Stimulated activated CD8-positive, alpha-beta memory T cell treated with anti-CD3 and anti-CD28 coated beads, Interleukin-15, amount 100 ng/mL, for 1 hour (primary cell): ENCODE data around the gene LY9.
"Not testable (repeated sequence)": the region's sequence is repeated elsewhere in the genome, so short reads cannot be mapped to it uniquely, and the experiment has no call there.

Source experiments
- DNase-seq: peaks from one replicate; pipeline ENCODE4 v3.0.0-alpha.2; 2020; ENCODE audit warnings: low read depth

Gene LY9

GRCh38 chr1:160774886-160775719 lies 20.9 kb upstream of the LY9 start:
- no peak for DNase-seq

DNA sequence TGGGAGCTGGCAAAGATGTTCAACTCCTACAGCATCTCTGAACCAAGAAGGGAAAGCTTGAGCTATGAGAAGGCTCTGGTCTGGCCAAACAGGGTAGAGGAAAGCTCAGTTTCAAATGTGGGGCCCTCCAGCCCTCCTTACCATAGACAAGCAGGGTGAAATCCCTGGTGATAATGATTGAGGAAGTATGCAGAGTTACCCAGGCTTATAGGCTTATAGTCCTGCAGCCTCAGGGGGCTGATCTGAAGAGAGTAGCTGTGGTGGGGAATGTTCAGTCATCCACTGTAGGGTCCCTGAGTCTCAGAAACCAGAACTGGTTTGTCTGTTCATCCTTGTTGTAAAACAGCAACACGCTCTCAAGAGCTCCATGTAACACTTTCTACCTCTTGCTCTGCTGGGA lies 19.8 kb upstream of the LY9 start:
- DNase-seq: no peak

- DNase-seq: no peak
These were observed 18.4 kb upstream of the LY9 start for GRCh38 chr1:160777486-160778089.

- DNase-seq: no peak
These were observed 17.0 kb upstream of the LY9 start for GRCh38 chr1:160778976-160779375.

GRCh38 chr1:160779626-160780397 lies 16.2 kb upstream of the LY9 start:
- DNase-seq: no peak

- DNase-seq: no peak
These were observed 15.6 kb upstream of the LY9 start for GRCh38 chr1:160780398-160780755.

GRCh38 chr1:160781186-160781766 lies 14.7 kb upstream of the LY9 start:
- no peak for DNase-seq

GRCh38 chr1:160781914-160782689 lies 13.9 kb upstream of the LY9 start:
- DNase-seq: no peak

- not testable (repeated sequence) for DNase-seq
These were observed 12.8 kb upstream of the LY9 start for GRCh38 chr1:160782988-160783765.

GRCh38 chr1:160789051-160789701 lies 6.8 kb upstream of the LY9 start:
- no peak for DNase-seq

DNA sequence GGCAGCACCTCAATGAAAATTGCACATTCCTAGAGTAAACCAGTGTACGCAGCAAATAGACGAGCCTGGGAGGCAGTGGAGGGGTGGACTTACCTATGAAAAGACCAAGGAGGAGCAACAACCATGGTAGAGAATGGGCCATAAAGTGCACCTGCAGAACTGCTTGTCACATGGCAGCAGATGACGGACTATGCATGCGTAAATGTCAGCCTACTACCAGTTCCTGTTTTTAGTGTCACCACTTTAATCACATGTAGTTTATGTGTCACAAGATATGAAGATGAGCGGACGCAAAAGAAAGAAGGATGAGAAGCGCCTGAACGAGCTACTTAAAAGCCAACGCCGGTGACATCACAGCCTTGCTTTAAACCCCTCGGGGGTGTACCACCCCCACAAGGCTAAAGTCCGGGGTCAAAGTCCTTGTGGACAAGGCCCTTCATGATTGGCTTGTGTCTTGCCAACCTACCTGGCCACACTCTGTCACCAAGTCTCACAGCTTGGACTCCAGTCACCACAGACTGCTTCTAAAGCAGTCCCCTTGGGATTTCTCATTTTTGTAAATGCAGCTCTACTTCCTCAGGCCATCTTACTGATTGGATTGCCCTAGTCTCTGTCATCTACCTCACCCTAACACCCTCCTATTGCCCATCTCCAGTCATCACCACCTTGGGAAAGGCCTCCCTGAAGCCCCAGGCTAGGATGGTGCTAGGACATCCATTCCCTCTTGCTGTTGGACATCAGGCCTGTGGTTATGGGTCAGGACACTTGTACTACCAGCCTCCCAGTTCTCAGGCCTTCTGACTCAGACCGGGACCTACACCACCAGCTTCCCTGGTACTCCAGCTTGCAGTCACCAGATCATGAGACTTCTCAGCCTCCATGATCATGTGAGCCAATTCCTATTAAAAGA lies 6.0 kb upstream of the LY9 start:
- DNase-seq: no peak

GRCh38 chr1:160794376-160794775 lies 1.6 kb upstream of the LY9 start:
- DNase-seq: no peak

- DNase-seq: no peak
These were observed 1.3 kb downstream of the LY9 start for GRCh38 chr1:160797271-160797709.

- DNase-seq: peak; percentile 30
These were observed 1.9 kb downstream of the LY9 start for GRCh38 chr1:160797861-160798273.

GRCh38 chr1:160798439-160798838 lies 2.5 kb downstream of the LY9 start:
- DNase-seq: no peak

DNA sequence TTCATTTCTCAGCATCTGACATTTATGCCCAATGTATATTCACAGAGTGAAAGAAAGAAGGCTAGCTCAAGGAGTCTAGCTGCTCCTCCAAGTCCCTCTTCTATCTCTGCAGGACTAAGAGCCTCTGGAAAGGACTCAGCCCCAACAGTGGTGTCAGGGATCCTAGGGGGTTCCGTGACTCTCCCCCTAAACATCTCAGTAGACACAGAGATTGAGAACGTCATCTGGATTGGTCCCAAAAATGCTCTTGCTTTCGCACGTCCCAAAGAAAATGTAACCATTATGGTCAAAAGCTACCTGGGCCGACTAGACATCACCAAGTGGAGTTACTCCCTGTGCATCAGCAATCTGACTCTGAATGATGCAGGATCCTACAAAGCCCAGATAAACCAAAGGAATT lies 3.7 kb downstream of the LY9 start:
- DNase-seq: no peak

GRCh38 chr1:160800142-160800541 lies 4.2 kb downstream of the LY9 start:
- DNase-seq: no peak

DNA sequence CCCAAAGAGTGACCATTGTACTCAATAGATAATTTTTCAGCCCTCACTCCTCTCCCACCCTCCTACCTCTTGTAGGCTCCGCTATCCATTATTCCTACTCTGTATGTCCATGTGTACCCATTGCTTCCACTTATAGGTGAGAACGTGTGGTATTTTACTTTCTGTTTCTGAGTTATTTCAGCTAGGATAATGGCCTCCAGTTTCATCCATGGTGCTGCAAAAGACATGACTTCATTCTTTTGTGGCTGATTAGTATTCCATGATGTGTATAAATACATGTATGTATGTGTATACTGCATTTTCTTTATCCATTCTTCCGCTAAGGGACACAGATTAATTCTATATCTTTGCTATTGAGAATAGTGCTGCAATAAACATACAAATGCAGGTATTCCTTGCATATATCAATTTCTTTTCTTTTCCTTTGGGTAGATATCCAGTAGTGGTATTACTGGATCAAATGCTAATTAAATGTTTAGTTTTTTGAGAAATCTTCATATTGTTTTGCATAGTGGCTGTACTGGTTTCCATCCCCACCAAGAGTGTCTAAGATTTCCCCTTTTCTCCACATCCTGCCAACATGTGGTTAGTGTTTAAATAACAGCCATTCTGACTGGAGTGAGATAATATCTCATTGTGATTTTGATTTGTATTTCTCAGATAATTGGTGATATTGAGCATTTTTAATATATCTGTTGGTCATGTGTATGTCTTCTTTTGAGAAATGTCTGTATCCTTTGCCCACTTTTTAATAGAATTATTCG lies 4.9 kb downstream of the LY9 start:
- no peak for DNase-seq
